ENCODE results near the gene NFAM1. TPM values are rescaled to one million over a fixed set of nuclear protein-coding genes. Genes with fewer than 3 reads are reported as not detected.

The NFAM1 gene
- total and polyA plus RNA-seq, 4 donors: 0.36 to 3.8 (median 2.6) TPM

DNA sequence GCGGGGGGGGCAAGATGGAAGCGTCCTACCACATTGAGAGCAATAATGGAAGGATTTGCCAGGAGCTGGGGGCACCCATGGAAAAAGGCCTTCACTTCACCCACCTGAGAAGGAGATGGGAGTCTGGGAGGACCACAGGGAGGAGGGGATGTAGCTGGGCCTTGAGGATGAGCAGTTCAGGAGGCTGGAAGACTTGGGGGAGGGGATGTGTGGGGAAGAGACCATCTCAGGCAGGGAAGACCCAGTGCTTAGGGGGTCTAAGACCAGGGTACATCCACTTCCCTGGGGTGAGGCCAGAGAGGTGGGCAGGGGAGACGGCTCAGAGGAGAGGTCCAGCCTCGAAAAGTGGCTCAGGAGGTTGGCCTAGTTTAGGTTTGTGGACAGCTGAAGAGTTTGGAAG lies 90.4 kb downstream of the NFAM1 start:
- H3K27ac ChIP-seq (ENCODE audit: low read depth in 1 of 2, low read length in 2 of 2): no peak overlapping the region
- no peak for DNase-seq (ENCODE audit: low spot score)
- no peaks in the 10 kb centered on the region for H3K36me3 ChIP-seq (ENCODE audit: control insufficient read depth in 4 of 4, insufficient read depth in 3 of 4, low read depth in 1 of 4, low read length in 3 of 4)
- H3K9ac ChIP-seq (ENCODE audit: low read depth in 1 of 2, low read length in 2 of 2): no peak overlapping the region
- H3K9me3 ChIP-seq (ENCODE audit: control insufficient read depth in 4 of 4, low read length in 3 of 4): no peaks in the 10 kb centered on the region
- H3K4me3 ChIP-seq (ENCODE audit: low read depth in 1 of 3, low read length in 3 of 3): no peak overlapping the region
- TF ChIP-seq RXRA (IDR thresholded peaks at IDR 0.05) (no peak), JUND (IDR thresholded peaks at IDR 0.05) (no peak), NR2F2 (IDR thresholded peaks at IDR 0.05) (no peak), RAD21 (IDR thresholded peaks at IDR 0.05) (no peak), FOXA2 (IDR thresholded peaks at IDR 0.05) (no peak), EGR1 (IDR thresholded peaks at IDR 0.05; ENCODE audit: low read depth in 2 of 2) (no peak), TAF1 (conservative IDR thresholded peaks at IDR 0.05) (no peak), HNF4G (IDR thresholded peaks at IDR 0.05) (no peak), SP1 (IDR thresholded peaks at IDR 0.05) (no peak), FOXA1 (IDR thresholded peaks at IDR 0.05) (no peak), YY1 (IDR thresholded peaks at IDR 0.05) (no peak), GABPA (IDR thresholded peaks at IDR 0.05 in 1 of 2, conservative IDR thresholded peaks at IDR 0.05 in 1 of 2) (no peak), HNF4A (conservative IDR thresholded peaks at IDR 0.05) (no peak)
- TF ChIP-seq, protein P1, sequence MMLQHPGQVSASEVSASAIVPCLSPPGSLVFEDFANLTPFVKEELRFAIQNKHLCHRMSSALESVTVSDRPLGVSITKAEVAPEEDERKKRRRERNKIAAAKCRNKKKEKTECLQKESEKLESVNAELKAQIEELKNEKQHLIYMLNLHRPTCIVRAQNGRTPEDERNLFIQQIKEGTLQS (IDR thresholded peaks at IDR 0.05): no peak
- TF ChIP-seq, protein P2, sequence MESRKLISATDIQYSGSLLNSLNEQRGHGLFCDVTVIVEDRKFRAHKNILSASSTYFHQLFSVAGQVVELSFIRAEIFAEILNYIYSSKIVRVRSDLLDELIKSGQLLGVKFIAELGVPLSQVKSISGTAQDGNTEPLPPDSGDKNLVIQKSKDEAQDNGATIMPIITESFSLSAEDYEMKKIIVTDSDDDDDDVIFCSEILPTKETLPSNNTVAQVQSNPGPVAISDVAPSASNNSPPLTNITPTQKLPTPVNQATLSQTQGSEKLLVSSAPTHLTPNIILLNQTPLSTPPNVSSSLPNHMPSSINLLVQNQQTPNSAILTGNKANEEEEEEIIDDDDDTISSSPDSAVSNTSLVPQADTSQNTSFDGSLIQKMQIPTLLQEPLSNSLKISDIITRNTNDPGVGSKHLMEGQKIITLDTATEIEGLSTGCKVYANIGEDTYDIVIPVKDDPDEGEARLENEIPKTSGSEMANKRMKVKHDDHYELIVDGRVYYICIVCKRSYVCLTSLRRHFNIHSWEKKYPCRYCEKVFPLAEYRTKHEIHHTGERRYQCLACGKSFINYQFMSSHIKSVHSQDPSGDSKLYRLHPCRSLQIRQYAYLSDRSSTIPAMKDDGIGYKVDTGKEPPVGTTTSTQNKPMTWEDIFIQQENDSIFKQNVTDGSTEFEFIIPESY (IDR thresholded peaks at IDR 0.05): no peak
- TF ChIP-seq, protein P3, sequence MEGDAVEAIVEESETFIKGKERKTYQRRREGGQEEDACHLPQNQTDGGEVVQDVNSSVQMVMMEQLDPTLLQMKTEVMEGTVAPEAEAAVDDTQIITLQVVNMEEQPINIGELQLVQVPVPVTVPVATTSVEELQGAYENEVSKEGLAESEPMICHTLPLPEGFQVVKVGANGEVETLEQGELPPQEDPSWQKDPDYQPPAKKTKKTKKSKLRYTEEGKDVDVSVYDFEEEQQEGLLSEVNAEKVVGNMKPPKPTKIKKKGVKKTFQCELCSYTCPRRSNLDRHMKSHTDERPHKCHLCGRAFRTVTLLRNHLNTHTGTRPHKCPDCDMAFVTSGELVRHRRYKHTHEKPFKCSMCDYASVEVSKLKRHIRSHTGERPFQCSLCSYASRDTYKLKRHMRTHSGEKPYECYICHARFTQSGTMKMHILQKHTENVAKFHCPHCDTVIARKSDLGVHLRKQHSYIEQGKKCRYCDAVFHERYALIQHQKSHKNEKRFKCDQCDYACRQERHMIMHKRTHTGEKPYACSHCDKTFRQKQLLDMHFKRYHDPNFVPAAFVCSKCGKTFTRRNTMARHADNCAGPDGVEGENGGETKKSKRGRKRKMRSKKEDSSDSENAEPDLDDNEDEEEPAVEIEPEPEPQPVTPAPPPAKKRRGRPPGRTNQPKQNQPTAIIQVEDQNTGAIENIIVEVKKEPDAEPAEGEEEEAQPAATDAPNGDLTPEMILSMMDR (IDR thresholded peaks at IDR 0.05; ENCODE audit: low read depth, low read length, missing input control): no peak
- TF ChIP-seq, protein P4, sequence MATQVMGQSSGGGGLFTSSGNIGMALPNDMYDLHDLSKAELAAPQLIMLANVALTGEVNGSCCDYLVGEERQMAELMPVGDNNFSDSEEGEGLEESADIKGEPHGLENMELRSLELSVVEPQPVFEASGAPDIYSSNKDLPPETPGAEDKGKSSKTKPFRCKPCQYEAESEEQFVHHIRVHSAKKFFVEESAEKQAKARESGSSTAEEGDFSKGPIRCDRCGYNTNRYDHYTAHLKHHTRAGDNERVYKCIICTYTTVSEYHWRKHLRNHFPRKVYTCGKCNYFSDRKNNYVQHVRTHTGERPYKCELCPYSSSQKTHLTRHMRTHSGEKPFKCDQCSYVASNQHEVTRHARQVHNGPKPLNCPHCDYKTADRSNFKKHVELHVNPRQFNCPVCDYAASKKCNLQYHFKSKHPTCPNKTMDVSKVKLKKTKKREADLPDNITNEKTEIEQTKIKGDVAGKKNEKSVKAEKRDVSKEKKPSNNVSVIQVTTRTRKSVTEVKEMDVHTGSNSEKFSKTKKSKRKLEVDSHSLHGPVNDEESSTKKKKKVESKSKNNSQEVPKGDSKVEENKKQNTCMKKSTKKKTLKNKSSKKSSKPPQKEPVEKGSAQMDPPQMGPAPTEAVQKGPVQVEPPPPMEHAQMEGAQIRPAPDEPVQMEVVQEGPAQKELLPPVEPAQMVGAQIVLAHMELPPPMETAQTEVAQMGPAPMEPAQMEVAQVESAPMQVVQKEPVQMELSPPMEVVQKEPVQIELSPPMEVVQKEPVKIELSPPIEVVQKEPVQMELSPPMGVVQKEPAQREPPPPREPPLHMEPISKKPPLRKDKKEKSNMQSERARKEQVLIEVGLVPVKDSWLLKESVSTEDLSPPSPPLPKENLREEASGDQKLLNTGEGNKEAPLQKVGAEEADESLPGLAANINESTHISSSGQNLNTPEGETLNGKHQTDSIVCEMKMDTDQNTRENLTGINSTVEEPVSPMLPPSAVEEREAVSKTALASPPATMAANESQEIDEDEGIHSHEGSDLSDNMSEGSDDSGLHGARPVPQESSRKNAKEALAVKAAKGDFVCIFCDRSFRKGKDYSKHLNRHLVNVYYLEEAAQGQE (IDR thresholded peaks at IDR 0.05): no peak
- TF ChIP-seq, protein P5, sequence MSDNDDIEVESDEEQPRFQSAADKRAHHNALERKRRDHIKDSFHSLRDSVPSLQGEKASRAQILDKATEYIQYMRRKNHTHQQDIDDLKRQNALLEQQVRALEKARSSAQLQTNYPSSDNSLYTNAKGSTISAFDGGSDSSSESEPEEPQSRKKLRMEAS (IDR thresholded peaks at IDR 0.05): no peak
- H3K27me3 ChIP-seq (ENCODE audit: control insufficient read depth in 4 of 4, insufficient read depth in 4 of 4, low read length in 3 of 4): no peaks in the 10 kb centered on the region
- peaks cover 0 to 8% (median 1%) of the 10 kb centered on the region in 4 donors for H3K4me1 ChIP-seq (ENCODE audit: control insufficient read depth in 4 of 4, insufficient read depth in 4 of 4, low read length in 3 of 4)
- WGBS: 96% methylated on average over 4 of the region's 4 CpGs

All from liver (tissue), 9 donors.